GM19397 (cell line): ENCODE data around the gene ESYT1.
A peak's percentile ranks its signal among the peaks of the same experiment; 100 is the strongest.
"Not testable (repeated sequence)": the region's sequence is repeated elsewhere in the genome, so short reads cannot be mapped to it uniquely, and the experiment has no call there.

ENCODE experiments used
- ATAC-seq: cut with Tn5 transposase; IDR thresholded peaks from one replicate; pipeline ENCODE4 v1.9.1; 2021; ENCODE audit warnings: mild to moderate bottlenecking, moderate library complexity; ENCODE audit not compliant: unreplicated experiment

ESYT1 gene

GRCh38 chr12:56103066-56103711, 24.9 kb upstream of the ESYT1 start:
- ATAC-seq: no peak

- ATAC-seq: no peak
These were observed 24.3 kb upstream of the ESYT1 start for GRCh38 chr12:56103823-56104108.

GRCh38 chr12:56104109-56104814, 23.8 kb upstream of the ESYT1 start, which contains the start of gene PA2G4:
TSS of gene PA2G4 (plus strand) at chr12:56104559. CDS start at chr12:56104738, 179 bp downstream.
- peak; percentile 89 for ATAC-seq

DNA sequence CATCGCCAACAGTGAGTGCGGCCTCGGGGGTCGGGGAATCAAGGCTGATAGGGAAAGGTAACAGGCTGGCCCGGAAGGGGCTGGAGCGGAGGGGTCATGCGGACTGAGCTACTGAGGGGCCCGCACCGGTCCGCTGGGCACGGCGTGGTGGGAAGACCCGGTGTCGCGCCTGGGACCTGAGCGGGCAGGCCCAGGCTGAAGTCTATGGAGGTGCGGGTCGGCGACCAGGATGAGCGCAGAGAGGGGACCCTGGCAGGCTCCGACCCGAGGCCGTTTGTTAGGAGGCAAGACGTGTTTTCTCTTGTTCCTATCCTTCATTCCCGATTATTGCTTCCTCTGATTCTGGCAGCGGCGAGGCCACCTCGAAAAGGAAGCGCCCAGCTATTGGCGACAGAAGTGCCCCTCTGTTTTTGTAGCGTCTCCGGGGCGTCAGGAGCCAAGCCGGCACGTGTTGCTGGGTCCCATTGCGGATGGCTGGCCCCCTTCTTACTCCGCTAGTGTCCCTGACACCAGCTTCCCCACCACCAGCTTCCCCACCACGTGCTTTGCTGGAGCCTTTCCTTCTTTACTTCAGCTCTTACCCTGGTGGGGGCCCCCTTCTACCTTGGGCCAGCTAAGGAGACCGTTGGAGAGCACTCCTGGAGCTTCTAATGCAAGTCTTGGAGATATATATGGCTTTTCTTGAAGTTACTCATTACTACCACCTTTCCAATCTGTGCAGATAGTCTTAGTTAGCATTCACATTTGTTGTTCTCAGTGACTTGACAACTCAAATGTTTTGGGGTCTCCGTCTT, 23.1 kb upstream of the ESYT1 start:
- peak; percentile 19 for ATAC-seq

- no peak for ATAC-seq
These were observed 22.5 kb upstream of the ESYT1 start for GRCh38 chr12:56105609-56105902.

- no peak for ATAC-seq
These were observed 20.8 kb upstream of the ESYT1 start for GRCh38 chr12:56107242-56107641.

DNA sequence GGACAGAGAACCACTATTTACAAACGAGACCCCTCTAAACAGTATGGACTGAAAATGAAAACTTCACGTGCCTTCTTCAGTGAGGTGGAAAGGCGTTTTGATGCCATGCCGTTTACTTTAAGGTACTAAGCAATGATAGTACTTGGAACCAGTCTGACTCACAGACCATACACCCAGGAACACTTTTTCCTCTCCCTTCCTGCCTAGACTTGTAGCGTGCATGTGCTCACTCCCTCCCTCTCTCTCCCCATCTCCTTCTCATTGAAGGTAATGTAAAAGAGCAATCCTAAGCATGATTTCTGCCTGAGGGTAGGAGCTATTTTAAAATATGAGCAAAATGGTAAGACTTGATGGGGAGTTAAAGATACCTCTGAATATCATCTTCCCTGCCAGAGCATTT, 17.5 kb upstream of the ESYT1 start:
- no peak for ATAC-seq

- no peak for ATAC-seq
These were observed 14.0 kb upstream of the ESYT1 start for GRCh38 chr12:56114084-56114483.

- no peak for ATAC-seq
These were observed 12.7 kb upstream of the ESYT1 start for GRCh38 chr12:56115329-56115728.

DNA sequence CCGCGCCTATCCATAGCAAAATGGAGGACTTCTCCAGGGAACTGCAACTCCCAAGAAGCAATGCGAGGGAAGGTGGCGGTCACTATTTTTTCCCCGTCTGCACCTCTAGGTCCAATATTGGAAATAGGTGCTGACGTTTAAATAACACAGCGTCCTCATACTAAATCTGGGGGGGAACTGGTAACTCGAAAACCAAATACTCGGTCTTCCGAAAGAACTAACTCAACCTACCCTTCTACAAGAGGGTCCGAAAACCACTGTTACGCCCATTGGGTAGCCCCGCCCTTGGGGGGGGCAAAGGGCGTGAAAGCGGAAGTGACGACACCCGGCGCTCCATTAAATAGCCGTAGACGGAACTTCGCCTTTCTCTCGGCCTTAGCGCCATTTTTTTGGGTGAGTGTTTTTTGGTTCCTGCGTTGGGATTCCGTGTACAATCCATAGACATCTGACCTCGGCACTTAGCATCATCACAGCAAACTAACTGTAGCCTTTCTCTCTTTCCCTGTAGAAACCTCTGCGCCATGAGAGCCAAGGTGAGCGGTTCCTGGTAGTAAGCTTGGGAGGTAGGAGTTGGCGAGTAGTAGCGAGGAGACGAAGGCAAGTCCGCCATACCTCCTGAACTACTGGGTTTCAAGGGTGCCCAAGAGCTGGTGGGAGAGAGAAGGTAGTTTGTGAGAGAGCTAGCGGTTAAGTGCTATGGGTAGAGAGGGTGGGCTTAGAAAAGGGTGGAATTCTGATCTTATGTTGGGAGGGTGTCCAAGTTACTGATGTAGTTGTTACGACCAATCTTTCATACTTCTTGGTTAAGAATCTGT, 11.6 kb upstream of the ESYT1 start, which contains the start of gene RPL41:
RPL41 (plus strand) TSS at position 367 of the 815 bp plus-strand sequence.
- ATAC-seq: peak; percentile 39

DNA sequence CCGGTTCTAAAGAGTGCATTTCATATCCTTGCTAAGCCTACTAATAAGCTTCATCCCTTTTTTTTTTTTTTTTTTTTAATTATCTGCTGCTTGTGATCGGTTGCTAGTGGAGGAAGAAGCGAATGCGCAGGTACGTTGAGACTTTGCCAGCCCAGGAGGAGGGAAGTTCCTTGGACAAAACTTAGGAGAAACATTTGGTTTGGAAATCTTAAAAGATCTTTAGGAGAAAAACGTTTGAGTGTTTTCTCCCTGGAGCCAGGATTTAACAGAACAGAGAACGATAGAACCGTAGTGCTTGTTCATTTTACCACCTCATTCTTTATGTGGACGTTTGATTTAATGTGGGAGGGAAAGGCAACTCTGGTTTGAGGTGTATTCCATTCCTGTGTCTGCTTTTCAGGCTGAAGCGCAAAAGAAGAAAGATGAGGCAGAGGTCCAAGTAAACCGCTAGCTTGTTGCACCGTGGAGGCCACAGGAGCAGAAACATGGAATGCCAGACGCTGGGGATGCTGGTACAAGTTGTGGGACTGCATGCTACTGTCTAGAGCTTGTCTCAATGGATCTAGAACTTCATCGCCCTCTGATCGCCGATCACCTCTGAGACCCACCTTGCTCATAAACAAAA, 10.9 kb upstream of the ESYT1 start:
- not testable (repeated sequence) for ATAC-seq

DNA sequence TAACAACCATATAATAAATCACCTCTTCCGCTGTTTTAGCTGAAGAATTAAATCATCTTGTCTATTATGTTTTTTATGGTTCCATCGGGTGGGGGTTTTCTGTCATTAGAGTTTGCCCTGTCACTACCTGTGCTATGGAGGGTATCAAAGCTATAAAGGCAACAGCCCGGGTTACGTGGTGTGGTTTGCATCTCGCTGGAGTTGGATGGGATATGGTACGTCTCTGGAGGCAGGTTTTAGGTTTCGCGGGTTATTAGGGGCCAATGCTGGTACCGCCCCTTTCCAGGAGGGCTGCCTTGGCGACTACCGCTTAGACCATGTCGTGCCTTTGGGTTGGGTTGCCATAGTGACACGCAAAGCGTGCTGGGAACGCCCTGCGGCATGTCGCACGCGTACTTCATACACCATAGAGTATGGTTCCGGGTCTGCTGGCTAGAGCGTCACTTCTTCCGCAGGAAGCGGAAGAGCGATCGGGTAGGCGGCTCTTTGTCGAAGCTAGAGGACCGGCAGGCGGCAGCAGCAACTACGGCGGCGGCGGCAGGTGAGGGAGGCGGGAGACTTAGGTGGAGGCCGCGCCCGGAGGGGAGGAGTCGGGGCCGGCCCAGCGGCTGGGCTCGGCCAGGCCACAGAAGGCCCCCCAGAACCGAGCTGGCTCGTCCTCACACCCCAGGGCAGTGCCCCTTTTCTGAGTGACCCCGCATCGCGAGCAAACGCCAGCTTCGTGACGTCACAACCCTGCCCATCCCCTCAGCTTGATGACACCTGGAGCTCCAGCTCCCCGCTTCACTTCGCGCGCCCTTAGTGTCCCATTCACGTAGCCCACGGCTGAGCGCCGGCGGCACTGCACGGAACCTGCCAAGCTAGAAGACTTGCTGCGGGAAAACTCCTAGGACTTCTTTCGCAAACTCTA, 10.0 kb upstream of the ESYT1 start, which contains the start of gene ZC3H10:
ZC3H10 (plus strand) TSS at position 489 of the 910 bp plus-strand sequence. CDS start 2,297 bp downstream, outside the sequence.
- ATAC-seq: peak; percentile 81

DNA sequence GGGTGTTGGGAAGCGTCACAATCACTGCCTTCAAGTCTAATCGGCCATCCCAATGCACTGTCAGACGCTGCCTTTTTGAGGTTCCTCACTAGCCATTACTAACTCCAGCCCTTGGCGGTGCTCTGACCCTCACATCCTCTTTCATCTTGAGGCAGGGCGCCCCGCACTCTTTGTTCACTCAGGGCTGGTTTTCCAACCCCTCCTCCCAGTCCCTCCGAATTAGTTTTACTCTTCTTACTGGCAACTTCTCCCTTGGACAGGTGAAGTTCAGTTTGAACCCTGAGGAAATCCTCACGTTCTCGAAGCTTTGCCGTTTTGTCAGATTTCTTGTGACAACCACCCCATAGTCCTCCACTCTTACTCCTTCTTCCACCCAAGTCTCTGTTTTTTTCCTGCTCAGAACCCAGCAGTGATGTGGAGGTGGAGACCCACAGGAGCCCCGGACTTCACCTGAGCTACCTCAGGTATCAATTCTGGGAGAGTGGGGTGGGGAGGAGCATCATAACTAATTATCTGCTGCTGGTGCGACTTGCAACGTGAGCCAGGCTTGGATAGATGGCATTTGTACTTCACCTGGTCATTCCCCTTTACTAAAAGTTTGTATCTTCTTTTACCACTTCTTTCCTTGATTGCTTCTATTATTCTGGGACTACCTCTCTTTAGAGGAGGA, 9.2 kb upstream of the ESYT1 start:
- no peak for ATAC-seq

- no peak for ATAC-seq
These were observed 8.7 kb upstream of the ESYT1 start for GRCh38 chr12:56119361-56119796.

DNA sequence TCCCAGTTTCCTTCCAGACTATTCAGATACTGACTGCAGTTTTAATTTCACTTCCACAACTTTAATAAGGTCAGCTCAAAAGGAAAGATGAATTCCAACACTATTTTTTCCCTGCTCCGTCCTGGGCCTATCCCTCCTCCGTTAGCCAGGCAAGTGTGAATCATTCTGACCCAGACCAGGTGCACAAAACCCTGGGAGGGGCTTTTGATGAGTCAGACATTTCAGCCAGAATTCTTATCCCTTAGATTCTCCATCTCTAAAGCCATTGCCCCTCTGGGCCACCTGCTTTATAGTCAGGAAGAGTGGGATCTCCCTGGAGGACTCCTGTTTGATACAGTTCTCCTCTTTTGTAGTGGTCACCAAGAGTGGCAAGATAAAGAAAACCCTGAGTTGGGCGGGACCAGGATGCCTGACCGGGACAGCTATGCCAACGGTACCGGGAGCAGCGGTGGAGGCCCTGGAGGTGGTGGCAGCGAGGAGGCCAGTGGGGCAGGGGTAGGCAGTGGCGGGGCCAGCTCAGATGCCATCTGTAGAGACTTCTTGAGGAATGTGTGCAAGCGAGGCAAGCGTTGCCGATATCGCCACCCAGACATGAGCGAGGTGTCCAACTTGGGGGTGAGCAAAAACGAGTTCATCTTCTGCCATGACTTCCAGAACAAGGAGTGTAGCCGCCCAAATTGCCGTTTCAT, 7.8 kb upstream of the ESYT1 start:
- no peak for ATAC-seq

GRCh38 chr12:56121204-56121870, 6.7 kb upstream of the ESYT1 start:
- no peak for ATAC-seq

GRCh38 chr12:56122637-56123036, 5.4 kb upstream of the ESYT1 start:
- no peak for ATAC-seq

GRCh38 chr12:56124133-56124532, 3.9 kb upstream of the ESYT1 start:
- no peak for ATAC-seq
